Stimulated activated CD4-positive, alpha-beta T cell treated with anti-CD3 and anti-CD28 coated beads, Interleukin-15, amount 100 ng/mL, for 48 hours (primary cell): ENCODE results near the gene RELCH.

Experiments
- DNase-seq, 2 donors: peaks; one replicate each; pipeline ENCODE4 v3.0.0-alpha.2; 2020; ENCODE audit warnings: low read depth in 2 of 2

Gene RELCH

DNA sequence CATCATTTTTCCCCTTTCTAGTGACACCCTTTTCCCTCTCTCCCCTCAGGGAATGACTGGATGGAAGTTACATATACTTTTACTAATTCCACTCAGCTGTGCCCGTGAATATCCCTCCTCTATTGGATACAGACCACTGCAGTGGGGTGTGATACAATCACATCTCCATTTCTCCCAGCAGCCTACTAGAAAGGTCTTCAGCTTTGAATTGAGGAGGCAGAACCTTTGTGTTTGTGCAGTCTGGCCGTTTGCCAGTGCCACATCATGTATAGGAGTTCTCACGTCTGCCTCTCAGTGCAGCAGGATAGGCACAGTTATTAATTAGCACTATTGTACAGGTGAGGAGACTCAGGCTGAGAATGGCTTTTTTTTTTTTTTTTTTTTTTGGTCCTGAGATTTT, 154.4 kb downstream of the RELCH start:
- no peak for DNase-seq

GRCh38 chr18:62342884-62343283, 155.8 kb downstream of the RELCH start:
- DNase-seq = no peak

- no peak for DNase-seq
Measured at GRCh38 chr18:62343316-62343715, 156.3 kb downstream of the RELCH start.

GRCh38 chr18:62345909-62346308, 158.9 kb downstream of the RELCH start:
- DNase-seq = no peak

DNA sequence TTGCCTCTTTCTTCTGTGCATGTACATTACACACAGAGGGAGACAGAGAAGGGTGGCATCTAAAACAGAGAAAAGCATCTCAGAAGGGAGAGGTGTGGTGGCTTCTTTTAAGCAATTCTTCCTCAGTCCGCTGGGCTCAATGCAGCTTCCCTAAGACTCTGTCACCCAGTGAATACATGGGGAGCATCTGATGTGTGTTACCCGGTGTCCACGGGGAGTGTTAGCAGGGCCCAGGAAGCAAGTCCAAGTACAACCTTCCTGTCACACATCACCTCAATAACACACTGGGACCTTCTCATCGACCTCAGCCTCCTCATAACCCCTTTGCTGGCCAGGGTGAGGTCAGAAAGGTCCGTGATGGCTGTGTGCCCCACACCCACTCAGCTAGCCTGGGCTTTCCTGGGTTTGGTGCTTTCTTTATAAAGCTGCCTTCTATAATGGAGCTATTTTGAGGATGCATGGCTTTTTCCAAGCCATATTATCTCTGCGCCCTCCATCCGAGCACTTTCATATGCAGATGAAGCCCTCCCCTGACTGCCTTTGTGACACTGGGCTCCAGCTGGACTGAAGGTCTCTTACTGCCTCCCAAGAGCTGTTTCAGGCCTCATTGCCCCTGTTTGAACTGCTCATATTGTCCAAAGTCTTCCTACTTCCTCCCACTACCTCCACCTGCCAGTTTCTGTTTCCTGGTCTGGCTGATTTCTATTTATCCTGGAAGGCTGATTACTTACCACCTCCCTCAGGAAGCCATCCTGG, 159.5 kb downstream of the RELCH start:
- DNase-seq = no peak

GRCh38 chr18:62347089-62347506, 160.0 kb downstream of the RELCH start:
- DNase-seq = no peak

- no peak for DNase-seq
Measured at GRCh38 chr18:62348474-62348873, 161.4 kb downstream of the RELCH start.

DNA sequence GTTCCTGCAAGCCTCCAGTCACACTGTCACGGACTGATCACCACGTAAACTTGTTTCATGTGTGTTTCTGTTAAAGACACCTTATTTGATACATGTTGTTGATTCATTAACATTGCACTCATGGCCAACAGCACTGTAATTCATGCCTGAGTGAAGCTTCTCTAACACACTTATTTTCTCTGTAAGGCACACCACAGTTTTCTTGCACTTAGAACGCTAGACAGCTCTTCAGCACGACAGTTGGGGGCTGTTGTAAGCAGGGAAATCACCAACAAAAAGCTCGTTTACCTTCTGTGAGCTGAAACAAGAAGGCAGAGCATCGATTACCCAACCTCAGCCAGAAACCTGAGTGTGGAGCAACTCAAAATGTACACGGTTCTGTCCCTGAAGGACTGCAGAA, 166.1 kb downstream of the RELCH start:
- DNase-seq = no peak

DNA sequence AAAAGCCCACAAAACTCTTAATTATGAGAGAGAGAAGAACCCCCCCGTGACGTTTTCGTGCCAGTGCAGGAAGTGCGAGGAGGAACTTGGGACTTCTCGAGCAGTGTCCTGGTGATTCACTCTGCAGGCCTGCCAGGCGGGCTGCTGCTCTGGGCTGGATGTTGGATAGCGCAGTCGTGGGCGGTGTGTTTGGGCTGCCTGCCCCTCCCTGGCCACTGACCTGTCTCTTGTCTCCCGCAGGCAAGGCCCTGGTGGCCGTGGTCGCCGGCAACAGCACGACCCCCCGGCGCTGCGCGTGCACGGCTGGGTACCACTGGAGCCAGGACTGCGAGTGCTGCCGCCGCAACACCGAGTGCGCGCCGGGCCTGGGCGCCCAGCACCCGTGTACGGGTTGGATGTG, 167.1 kb downstream of the RELCH start:
- DNase-seq = no peak

DNA sequence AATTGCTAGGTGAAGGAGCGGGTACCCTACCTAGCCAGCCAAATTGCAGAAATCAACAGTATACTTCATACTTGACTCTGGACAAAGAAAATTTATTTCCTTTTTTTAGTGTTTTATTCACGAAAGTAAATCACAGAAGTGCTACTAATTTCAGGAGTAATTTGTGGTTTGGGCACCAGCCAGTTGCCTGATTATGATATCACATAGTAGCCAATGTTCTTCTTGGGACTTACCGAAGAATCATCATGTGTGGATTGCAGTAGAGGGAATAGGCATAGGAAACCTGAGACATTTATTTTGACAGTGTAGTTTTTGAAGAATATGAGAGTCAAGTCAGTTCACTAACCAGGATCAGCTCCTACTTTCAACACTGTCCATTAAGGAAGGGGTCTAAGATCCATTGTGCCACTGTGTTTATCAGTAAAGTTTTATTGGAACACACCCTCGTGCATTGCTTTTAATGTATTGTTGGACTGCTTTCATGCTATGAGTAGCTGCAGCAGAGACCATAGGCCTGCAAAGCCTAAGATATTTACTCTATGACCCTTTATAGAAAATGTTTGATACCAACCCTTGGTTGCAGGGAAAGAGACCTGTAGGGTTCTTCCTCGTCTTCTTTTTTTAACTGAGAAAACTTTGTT, 170.1 kb downstream of the RELCH start:
- no peak for DNase-seq
